GM19438 (cell line): ENCODE data around the gene PRIMA1.

Source experiments
- ATAC-seq: cut with Tn5 transposase; IDR thresholded peaks from one replicate; pipeline ENCODE4 v1.9.1; 2021; ENCODE audit warnings: low read depth; ENCODE audit not compliant: unreplicated experiment

PRIMA1 gene

GRCh38 chr14:93734086-93734822, 54.0 kb downstream of the PRIMA1 start:
- ATAC-seq, result no peak

GRCh38 chr14:93733631-93734030, 54.7 kb downstream of the PRIMA1 start:
- no peak for ATAC-seq

- ATAC-seq, result no peak
These were observed 55.1 kb downstream of the PRIMA1 start for GRCh38 chr14:93733231-93733630.

GRCh38 chr14:93732524-93732923, 55.8 kb downstream of the PRIMA1 start:
- no peak for ATAC-seq

GRCh38 chr14:93731753-93732152, 56.5 kb downstream of the PRIMA1 start:
- ATAC-seq, result no peak

GRCh38 chr14:93729993-93730392, 58.3 kb downstream of the PRIMA1 start:
- no peak for ATAC-seq

GRCh38 chr14:93728651-93729016, 59.7 kb downstream of the PRIMA1 start:
- ATAC-seq, result no peak

GRCh38 chr14:93727917-93728650, 60.2 kb downstream of the PRIMA1 start:
- ATAC-seq, result no peak

GRCh38 chr14:93727039-93727740, 61.1 kb downstream of the PRIMA1 start:
- ATAC-seq, result no peak

- ATAC-seq, result no peak
These were observed 62.3 kb downstream of the PRIMA1 start for GRCh38 chr14:93725993-93726392.

GRCh38 chr14:93725002-93725582, 63.2 kb downstream of the PRIMA1 start:
- ATAC-seq, result no peak

GRCh38 chr14:93723001-93723400, 65.3 kb downstream of the PRIMA1 start:
- no peak for ATAC-seq

- ATAC-seq, result no peak
These were observed 67.3 kb downstream of the PRIMA1 start for GRCh38 chr14:93720981-93721483.

GRCh38 chr14:93720076-93720815, 68.0 kb downstream of the PRIMA1 start:
- no peak for ATAC-seq

- no peak for ATAC-seq
These were observed 69.0 kb downstream of the PRIMA1 start for GRCh38 chr14:93719256-93719655.

- no peak for ATAC-seq
These were observed 70.5 kb downstream of the PRIMA1 start for GRCh38 chr14:93717668-93718320.

- ATAC-seq, result no peak
These were observed 71.3 kb downstream of the PRIMA1 start for GRCh38 chr14:93716746-93717667.

- no peak for ATAC-seq
These were observed 72.1 kb downstream of the PRIMA1 start for GRCh38 chr14:93716002-93716745.
